GM23338 (cell line): Measurements from ENCODE around the gene ZNF837. TPM values are rescaled to one million over a fixed set of nuclear protein-coding genes. Genes with fewer than 3 reads are reported as not detected.

Source experiments
- ATAC-seq: fragments of 200-7000 bp; cut with Tn5 transposase; 3 replicates; pipeline ENCODE4 v1.9.1; 2020
- DNase-seq: peaks from one replicate; pipeline ENCODE4 v3.0.0-alpha.2; 2015; ENCODE audit warnings: low spot score
- H2AFZ ChIP-seq: fragments of 200-600 bp; sonication (generic); 2 replicates; pipeline ENCODE4 v1.8.0; 2016; ENCODE audit warnings: antibody characterized with exemption, mild to moderate bottlenecking, moderate library complexity
- H3F3A ChIP-seq: fragments of 200-600 bp; sonication (generic); replicated peaks from 2 replicates; pipeline ENCODE4 v1.8.0; 2017; ENCODE audit warnings: antibody characterized with exemption, mixed run types, low read depth
- H3K27ac ChIP-seq: fragments of 200-600 bp; sonication (generic); 2 replicates; pipeline ENCODE4 v1.6.1; 2016; ENCODE audit warnings: low read depth
- H3K27me3 ChIP-seq: fragments of 200-600 bp; sonication (generic); 2 replicates; pipeline ENCODE4 v1.8.0; 2016; ENCODE audit warnings: mild to moderate bottlenecking, mixed run types, moderate library complexity; ENCODE audit not compliant: insufficient read depth
- H3K36me3 ChIP-seq: fragments of 200-600 bp; sonication (generic); 2 replicates; pipeline ENCODE4 v1.8.0; 2016; ENCODE audit warnings: mild to moderate bottlenecking; ENCODE audit not compliant: insufficient read depth
- H3K4me1 ChIP-seq: fragments of 200-600 bp; sonication (generic); 2 replicates; pipeline ENCODE4 v1.8.0; 2016; ENCODE audit warnings: mild to moderate bottlenecking, moderate library complexity; ENCODE audit not compliant: insufficient read depth
- H3K4me2 ChIP-seq: fragments of 200-600 bp; sonication (generic); 2 replicates; pipeline ENCODE4 v1.7.1; 2017; ENCODE audit warnings: mixed run types
- H3K4me3 ChIP-seq: fragments of 200-600 bp; sonication (generic); 2 replicates; pipeline ENCODE4 v1.6.1; 2016; ENCODE audit warnings: mixed run types
- H3K79me2 ChIP-seq: fragments of 200-600 bp; sonication (generic); replicated peaks from 2 replicates; pipeline ENCODE4 v1.8.0; 2017; ENCODE audit warnings: mild to moderate bottlenecking; ENCODE audit not compliant: insufficient read depth
- H3K9me2 ChIP-seq: fragments of 200-600 bp; sonication (generic); 2 replicates; pipeline ENCODE4 v1.8.0; 2017; ENCODE audit not compliant: insufficient read depth
- H4K20me1 ChIP-seq: fragments of 200-600 bp; sonication (generic); replicated peaks from 2 replicates; pipeline ENCODE4 v1.8.0; 2017; ENCODE audit warnings: mild to moderate bottlenecking; ENCODE audit not compliant: insufficient read depth
- H3K27ac Mint-ChIP-seq: 2 replicates; pipeline ENCODE4 v1.8.0; 2020; ENCODE audit warnings: inconsistent platforms, mild to moderate bottlenecking, moderate library complexity, mixed read lengths
- H3K27me3 Mint-ChIP-seq: 3 replicates; pipeline ENCODE4 v1.8.0; 2022; ENCODE audit warnings: low read depth, mild to moderate bottlenecking, moderate library complexity, mixed read lengths, inconsistent platforms; ENCODE audit not compliant: insufficient read depth, poor library complexity
- H3K36me3 Mint-ChIP-seq: 3 replicates; pipeline ENCODE4 v1.8.0; 2021; ENCODE audit warnings: low read depth, mild to moderate bottlenecking, inconsistent platforms, moderate library complexity, mixed read lengths
- H3K4me1 Mint-ChIP-seq: 3 replicates; pipeline ENCODE4 v1.8.0; 2020; ENCODE audit warnings: mild to moderate bottlenecking, inconsistent platforms, mixed read lengths
- H3K4me3 Mint-ChIP-seq: 3 replicates; pipeline ENCODE4 v1.8.0; 2021; ENCODE audit warnings: moderate library complexity, mild to moderate bottlenecking, inconsistent platforms, mixed read lengths
- H3K9me3 Mint-ChIP-seq: 3 replicates; pipeline ENCODE4 v1.8.0; 2020; ENCODE audit warnings: moderate library complexity, mild to moderate bottlenecking, inconsistent platforms, mixed read lengths
- ETS1 ChIP-seq: IDR thresholded peaks from 2 replicates; pipeline ENCODE4 v1.6.1; 2016; ENCODE audit warnings: antibody characterized with exemption
- JUNB ChIP-seq: IDR thresholded peaks from one replicate; pipeline ENCODE4 v1.6.1; 2016; ENCODE audit warnings: antibody characterized with exemption; ENCODE audit not compliant: unreplicated experiment
- NANOG ChIP-seq: IDR thresholded peaks from 2 replicates; pipeline ENCODE4 v1.6.1; 2016; ENCODE audit warnings: antibody characterized with exemption, borderline replicate concordance
- ZNF114 ChIP-seq: fragments of 250-450 bp; sonication (Bioruptor Pico); IDR thresholded peaks from 2 replicates; pipeline ENCODE4 v1.5.0; 2020; ENCODE audit warnings: mild to moderate bottlenecking, moderate library complexity
- polyA plus RNA-seq: library from polyadenylated mRNA; unstranded; fragments of >200 nt; fragmentation: Nextera tagmentation; extraction: Ambion mirVana; gene quantifications from 2 replicates; pipeline ENCODE4 v1.2.1, GENCODE V29; 2016
- total RNA-seq: library from RNA; depleted of rRNA; stranded (reverse); fragments of >200 nt; shearing (Covaris generic); gene quantifications from 2 replicates; pipeline ENCODE4 v1.2.3, GENCODE V29; 2014
- TF ChIP-seq, protein P1 (sequence below), 2 experiments: fragments of 200-600 bp in 1 of 2; sonication (generic) in 1 of 2; conservative IDR thresholded peaks; 2 replicates each; pipeline versions ENCODE4 v1.5.1 to v1.6.1; 2016 to 2017; ENCODE audit warnings: antibody characterized with exemption in 2 of 2, low read depth in 2 of 2, mild to moderate bottlenecking in 2 of 2, moderate library complexity in 1 of 2
- TF ChIP-seq, protein P2 (sequence below): IDR thresholded peaks from one replicate; pipeline ENCODE4 v1.6.1; 2018; ENCODE audit warnings: antibody characterized with exemption; ENCODE audit not compliant: unreplicated experiment

Gene ZNF837
- total and polyA plus RNA-seq, 2 experiments from 2014 or later: 3.1 to 11.0 TPM

GRCh38 chr19:58396691-58397532 lies 16.1 kb upstream of the ZNF837 start (continued):
- TF ChIP-seq, protein P1, sequence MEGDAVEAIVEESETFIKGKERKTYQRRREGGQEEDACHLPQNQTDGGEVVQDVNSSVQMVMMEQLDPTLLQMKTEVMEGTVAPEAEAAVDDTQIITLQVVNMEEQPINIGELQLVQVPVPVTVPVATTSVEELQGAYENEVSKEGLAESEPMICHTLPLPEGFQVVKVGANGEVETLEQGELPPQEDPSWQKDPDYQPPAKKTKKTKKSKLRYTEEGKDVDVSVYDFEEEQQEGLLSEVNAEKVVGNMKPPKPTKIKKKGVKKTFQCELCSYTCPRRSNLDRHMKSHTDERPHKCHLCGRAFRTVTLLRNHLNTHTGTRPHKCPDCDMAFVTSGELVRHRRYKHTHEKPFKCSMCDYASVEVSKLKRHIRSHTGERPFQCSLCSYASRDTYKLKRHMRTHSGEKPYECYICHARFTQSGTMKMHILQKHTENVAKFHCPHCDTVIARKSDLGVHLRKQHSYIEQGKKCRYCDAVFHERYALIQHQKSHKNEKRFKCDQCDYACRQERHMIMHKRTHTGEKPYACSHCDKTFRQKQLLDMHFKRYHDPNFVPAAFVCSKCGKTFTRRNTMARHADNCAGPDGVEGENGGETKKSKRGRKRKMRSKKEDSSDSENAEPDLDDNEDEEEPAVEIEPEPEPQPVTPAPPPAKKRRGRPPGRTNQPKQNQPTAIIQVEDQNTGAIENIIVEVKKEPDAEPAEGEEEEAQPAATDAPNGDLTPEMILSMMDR (conservative IDR thresholded peaks at IDR 0.05; ENCODE audit: low read depth in 2 of 2): no peak
- TF ChIP-seq JUNB (no peak), ETS1 (no peak), NANOG (no peak)
- TF ChIP-seq, protein P2, sequence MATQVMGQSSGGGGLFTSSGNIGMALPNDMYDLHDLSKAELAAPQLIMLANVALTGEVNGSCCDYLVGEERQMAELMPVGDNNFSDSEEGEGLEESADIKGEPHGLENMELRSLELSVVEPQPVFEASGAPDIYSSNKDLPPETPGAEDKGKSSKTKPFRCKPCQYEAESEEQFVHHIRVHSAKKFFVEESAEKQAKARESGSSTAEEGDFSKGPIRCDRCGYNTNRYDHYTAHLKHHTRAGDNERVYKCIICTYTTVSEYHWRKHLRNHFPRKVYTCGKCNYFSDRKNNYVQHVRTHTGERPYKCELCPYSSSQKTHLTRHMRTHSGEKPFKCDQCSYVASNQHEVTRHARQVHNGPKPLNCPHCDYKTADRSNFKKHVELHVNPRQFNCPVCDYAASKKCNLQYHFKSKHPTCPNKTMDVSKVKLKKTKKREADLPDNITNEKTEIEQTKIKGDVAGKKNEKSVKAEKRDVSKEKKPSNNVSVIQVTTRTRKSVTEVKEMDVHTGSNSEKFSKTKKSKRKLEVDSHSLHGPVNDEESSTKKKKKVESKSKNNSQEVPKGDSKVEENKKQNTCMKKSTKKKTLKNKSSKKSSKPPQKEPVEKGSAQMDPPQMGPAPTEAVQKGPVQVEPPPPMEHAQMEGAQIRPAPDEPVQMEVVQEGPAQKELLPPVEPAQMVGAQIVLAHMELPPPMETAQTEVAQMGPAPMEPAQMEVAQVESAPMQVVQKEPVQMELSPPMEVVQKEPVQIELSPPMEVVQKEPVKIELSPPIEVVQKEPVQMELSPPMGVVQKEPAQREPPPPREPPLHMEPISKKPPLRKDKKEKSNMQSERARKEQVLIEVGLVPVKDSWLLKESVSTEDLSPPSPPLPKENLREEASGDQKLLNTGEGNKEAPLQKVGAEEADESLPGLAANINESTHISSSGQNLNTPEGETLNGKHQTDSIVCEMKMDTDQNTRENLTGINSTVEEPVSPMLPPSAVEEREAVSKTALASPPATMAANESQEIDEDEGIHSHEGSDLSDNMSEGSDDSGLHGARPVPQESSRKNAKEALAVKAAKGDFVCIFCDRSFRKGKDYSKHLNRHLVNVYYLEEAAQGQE: no peak

DNA sequence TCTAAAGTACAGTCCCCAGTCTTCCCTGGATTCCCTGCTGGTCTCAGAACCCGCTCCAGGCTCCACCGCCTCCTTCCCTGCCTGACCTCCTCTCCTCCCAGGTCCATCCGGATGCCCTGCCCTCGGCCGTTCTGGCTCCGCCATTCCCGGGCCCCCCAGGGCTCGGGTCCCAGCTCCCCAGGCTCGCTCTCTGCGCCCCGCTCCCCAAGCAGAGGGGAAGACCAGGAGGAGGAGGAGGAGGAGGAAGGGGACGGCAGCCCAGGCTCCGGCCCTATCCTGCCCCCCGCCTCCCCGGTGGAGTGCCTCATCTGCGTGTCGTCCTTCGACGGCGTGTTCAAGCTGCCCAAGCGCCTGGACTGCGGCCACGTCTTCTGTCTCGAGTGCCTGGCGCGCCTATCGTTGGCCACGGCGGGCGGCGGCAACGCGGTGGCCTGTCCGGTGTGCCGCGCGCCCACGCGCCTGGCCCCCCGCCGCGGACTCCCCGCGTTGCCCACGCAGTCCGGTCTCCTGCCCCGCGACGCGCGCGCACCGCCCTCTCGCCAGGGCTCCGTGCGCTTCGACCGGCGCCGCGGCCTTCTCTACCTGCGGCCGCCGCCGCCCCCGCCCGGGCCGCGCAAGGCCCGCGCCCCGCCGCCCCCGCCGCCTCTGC lies 15.3 kb upstream of the ZNF837 start:
- TF ChIP-seq, protein P1 (conservative IDR thresholded peaks at IDR 0.05; ENCODE audit: low read depth in 2 of 2): no peak
- TF ChIP-seq ZNF114 (no peak), JUNB (peak; percentile 88)
- no peak overlapping the region for H3K27ac Mint-ChIP-seq

More for the DNA sequence above, 15.3 kb upstream of the ZNF837 start:
- peaks cover 19% of the 10 kb centered on the region for H3K36me3 ChIP-seq
- peak; percentile 71 for DNase-seq
- H3F3A ChIP-seq: peaks cover 51% of the 10 kb centered on the region
- peak overlapping the region; percentile 68 for H3K4me3 ChIP-seq
- peak; percentile 62 for ATAC-seq
- Mint-ChIP-seq H3K27me3 (peaks cover 37% of the 10 kb centered on the region), H3K9me3 (no peaks in the 10 kb centered on the region), H3K4me1 (peaks cover 14% of the 10 kb centered on the region), H3K36me3 (peaks cover 40% of the 10 kb centered on the region), H3K4me3 (peak overlapping the region; percentile 67)
- H3K4me2 ChIP-seq: peak overlapping the region; percentile 84
- no peaks in the 10 kb centered on the region for H3K9me2 ChIP-seq
- peaks cover 9% of the 10 kb centered on the region for H3K79me2 ChIP-seq
- peaks cover 21% of the 10 kb centered on the region for H3K27me3 ChIP-seq
- H3K27ac ChIP-seq: no peak overlapping the region
- H3K4me1 ChIP-seq: peaks cover 5% of the 10 kb centered on the region; the same call in 1 of the 2 replicates
- H4K20me1 ChIP-seq: peaks cover 13% of the 10 kb centered on the region
- no peak overlapping the region for H2AFZ ChIP-seq
